CD4-positive, alpha-beta T cell treated with Interleukin-1 beta for 1 hour (primary cell): ENCODE results near the gene MRPL37.
"Not testable (repeated sequence)": the region's sequence is repeated elsewhere in the genome, so short reads cannot be mapped to it uniquely, and the experiment has no call there.

Experiments used
- DNase-seq, 2 donors: peaks; one replicate each; pipeline ENCODE4 v3.0.0-alpha.2; 2020 to 2022

MRPL37 gene

DNA sequence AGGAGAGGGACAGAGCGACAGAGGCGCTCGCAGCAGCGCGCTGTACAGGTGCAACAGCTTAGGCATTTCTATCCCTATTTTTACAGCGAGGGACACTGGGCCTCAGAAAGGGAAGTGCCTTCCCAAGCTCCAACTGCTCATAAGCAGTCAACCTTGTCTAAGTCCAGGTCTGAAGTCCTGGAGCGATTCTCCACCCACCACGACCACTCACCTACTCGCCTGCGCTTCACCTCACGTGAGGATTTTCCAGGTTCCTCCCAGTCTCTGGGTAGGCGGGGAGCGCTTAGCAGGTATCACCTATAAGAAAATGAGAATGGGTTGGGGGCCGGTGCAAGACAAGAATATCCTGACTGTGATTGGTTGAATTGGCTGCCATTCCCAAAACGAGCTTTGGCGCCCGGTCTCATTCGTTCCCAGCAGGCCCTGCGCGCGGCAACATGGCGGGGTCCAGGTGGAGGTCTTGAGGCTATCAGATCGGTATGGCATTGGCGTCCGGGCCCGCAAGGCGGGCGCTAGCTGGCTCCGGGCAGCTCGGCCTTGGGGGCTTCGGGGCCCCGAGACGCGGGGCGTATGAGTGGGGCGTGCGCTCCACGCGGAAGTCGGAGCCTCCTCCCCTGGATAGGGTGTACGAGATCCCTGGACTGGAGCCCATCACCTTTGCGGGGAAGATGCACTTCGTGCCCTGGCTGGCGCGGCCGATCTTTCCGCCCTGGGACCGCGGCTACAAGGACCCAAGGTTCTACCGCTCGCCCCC, at the start of gene MRPL37, which contains the start of gene CYB5RL:
Gene MRPL37, plus strand, starts transcription at position 403 of the 754 bp plus-strand sequence. Its CDS starts 77 bp downstream, at position 480.
Gene CYB5RL, minus strand, starts transcription at position 266 of the 754 bp plus-strand sequence. CDS start 4,414 bp downstream, outside the sequence.
- DNase-seq: peak; percentile 89 to 93

- no peak for DNase-seq
Observed at GRCh38 chr1:54151013-54151412, 49.0 kb upstream of the MRPL37 start.

GRCh38 chr1:54152696-54153095, 47.3 kb upstream of the MRPL37 start, which contains the start of gene CDCP2:
CDCP2 (minus strand) TSS chr1:54153000; CDS start chr1:54152922, 78 bp downstream.
- DNase-seq: no peak

GRCh38 chr1:54153535-54154439, 46.2 kb upstream of the MRPL37 start:
- DNase-seq: no peak

DNA sequence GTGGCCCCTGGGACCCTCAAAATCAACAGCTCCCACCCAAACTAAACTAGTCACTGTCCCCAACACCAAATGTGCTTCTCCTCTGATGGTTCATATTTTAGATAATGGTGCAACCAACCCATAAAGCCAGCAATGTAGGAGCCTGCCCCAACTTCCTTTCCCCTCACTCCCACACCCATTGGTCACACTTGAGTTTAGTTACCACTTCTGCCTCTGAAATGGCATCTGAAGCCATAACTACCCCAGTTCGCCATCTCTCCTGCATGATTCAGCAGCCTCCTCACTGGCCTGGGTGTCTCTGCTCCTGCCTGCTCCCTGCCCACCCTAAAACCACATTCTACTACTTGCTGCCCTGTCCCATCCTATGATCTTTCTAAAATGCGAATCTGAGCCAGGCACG, 43.8 kb upstream of the MRPL37 start:
- no peak for DNase-seq

- DNase-seq: no peak
Observed at GRCh38 chr1:54156986-54157385, 43.0 kb upstream of the MRPL37 start.

DNA sequence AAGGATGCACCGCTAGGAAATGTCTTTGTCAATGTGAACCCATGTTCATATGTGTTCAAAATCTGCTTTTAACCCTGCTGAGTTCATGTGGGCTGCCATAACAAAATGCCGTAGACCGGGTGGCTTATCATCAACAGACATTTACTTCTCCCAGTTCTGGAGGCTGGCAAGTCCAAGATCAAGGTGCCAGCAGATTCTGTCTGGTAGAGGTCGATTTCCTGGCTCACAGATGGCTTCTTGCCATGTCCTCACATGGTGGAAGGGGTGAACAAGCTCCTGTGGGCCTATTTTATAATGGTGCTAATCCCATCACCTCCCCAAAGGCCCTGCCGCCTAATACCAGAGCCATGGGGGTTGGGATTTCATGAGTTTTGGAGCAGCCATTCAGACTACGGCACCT, 42.6 kb upstream of the MRPL37 start:
- DNase-seq: no peak

- DNase-seq: no peak
Observed at GRCh38 chr1:54158071-54158470, 41.9 kb upstream of the MRPL37 start.

DNA sequence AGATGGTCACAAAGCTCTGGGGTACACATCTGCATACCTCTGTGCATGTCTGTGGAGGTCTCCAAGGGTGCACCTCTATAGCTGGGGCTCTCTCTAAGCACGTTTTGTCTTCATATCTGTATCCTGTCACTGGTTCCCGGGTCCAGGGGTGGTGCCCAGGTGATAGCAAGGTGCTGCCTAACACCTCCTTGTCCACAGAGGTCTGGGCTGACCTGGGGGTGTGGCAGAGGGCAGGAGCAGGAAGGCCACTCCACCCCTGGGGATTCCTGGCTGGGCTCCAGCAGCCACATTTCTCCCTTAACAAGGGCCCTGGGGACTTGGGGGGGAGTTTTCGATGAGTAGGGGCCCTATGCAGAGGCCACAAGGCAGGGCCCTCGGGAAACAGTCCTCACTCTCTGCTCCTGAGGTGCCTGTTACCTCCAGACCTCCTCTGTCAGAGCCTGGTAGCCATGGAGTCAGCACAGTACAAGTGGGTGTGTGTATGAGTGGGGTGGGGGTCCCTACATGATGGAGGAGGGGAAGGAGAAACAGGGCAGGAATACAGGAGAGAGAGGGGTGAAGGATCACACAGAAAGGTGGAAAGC, 40.1 kb upstream of the MRPL37 start:
- no peak for DNase-seq

- DNase-seq: no peak
Observed at GRCh38 chr1:54160351-54160750, 39.6 kb upstream of the MRPL37 start.

GRCh38 chr1:54161495-54162168, 38.3 kb upstream of the MRPL37 start:
- no peak for DNase-seq

GRCh38 chr1:54163051-54163450, 36.9 kb upstream of the MRPL37 start:
- no peak for DNase-seq

GRCh38 chr1:54163573-54163972, 36.4 kb upstream of the MRPL37 start:
- DNase-seq: no peak

GRCh38 chr1:54165146-54165545, 34.8 kb upstream of the MRPL37 start:
- no peak for DNase-seq

DNA sequence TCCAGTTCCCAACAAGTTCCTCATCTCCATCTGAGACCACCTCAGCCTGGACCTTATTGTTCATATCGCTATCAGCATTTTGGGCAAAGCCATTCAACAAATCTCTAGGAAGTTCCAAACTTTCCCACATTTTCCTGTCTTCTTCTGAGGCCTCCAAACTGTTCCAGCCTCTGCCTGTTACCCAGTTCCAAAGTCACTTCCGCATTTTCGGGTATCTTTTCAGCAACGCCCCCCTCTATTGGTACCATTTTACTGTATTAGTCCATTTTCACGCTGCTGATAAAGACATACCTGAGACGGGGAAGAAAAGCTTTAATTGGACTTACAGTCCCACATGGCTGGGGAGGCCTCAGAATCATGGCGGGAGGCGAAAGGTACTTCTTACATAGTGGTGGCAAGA, 33.6 kb upstream of the MRPL37 start:
- DNase-seq: not testable (repeated sequence)

GRCh38 chr1:54167422-54168139, 32.4 kb upstream of the MRPL37 start:
- no peak for DNase-seq

DNA sequence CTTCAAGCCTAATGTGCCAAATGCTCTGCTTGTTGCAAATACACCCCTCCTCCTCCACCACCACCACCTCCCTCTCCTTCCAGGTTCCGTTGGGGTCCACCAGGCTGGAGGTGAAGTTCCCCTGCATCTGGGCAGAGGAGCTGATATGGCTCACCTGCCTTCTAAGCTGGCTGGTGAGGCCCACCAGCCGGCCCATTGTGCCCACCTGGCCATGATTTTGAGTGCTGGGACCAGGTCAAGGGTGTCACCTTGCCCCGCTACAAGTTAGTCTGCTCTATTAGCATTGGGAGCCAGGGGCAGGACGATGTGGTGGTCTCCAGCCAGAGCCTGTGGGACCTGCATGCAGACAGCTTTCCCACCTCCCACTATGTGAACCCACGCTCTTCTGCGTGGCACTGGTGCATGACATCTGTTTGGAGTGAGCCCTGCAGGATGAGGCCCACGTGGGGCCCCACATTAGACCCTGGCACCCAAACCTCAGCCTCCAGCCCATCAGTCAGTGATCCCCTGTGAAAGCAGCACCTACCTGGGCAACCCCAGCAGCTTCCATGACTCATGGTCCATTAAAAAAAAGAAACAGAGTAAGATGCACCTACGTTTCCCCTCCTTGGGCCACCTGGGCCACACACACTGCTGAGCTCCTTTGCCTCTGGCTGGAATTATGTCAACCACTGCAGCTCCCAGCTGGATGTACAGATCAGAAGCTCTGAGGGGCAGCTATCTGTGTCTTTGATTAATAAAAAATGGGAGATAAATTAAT, 31.6 kb upstream of the MRPL37 start:
- no peak for DNase-seq

GRCh38 chr1:54169068-54169467, 30.9 kb upstream of the MRPL37 start:
- no peak for DNase-seq

DNA sequence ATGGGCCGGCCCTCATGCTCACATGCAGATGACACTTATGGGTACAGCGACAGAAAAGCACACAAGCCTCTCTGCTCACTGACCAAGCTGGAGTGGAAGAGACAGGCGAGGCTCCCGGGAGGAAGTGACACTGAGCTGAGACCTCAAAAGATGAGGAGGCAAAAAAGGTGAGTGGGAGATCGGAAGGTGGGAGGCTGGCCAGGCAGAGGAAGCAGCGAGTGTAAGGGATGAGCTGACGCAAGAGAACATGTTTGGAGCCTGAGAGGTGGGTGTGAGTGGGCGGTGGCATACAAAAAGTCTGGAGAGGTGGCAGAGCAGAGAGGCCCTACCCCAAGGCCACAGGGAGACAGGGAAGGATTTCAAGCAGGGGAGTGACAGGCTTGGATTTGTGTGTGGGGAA, 29.0 kb upstream of the MRPL37 start:
- DNase-seq: no peak

GRCh38 chr1:54171606-54172005, 28.4 kb upstream of the MRPL37 start:
- no peak for DNase-seq
